Activated CD4-positive, alpha-beta T cell treated with anti-CD3 and anti-CD28 coated beads, Interleukin-2, amount 10 ng/mL, durations not matched to agents 7 days and 5 days (primary cell): Measurements from ENCODE around the gene CDH19. TPM values are rescaled to one million over a fixed set of nuclear protein-coding genes. Genes with fewer than 3 reads are reported as not detected.

ENCODE experiments used
- CTCF ChIA-PET: fragments of 350-600 bp; sonication (Branson Sonifier 250); formaldehyde crosslinking; loops from one replicate; lab custom pipeline; 2021; ENCODE audit warnings: antibody characterized with exemption; lab: Charles Lee
- POLR2A ChIA-PET: fragments of 350-600 bp; sonication (Branson Sonifier 250); formaldehyde crosslinking; loops from one replicate; lab custom pipeline; 2021; ENCODE audit warnings: antibody characterized with exemption; lab: Charles Lee
- DNase-seq: peaks from one replicate; pipeline ENCODE4 v3.0.0-alpha.2; 2020
- H3K27ac Mint-ChIP-seq: one replicate; pipeline ENCODE4 v1.8.0; 2021; ENCODE audit warnings: mild to moderate bottlenecking, moderate library complexity, mixed read lengths
- H3K27me3 Mint-ChIP-seq: one replicate; pipeline ENCODE4 v1.8.0; 2021; ENCODE audit warnings: mixed read lengths
- H3K36me3 Mint-ChIP-seq: one replicate; pipeline ENCODE4 v1.8.0; 2021; ENCODE audit warnings: low read depth, mixed read lengths
- H3K4me1 Mint-ChIP-seq: one replicate; pipeline ENCODE4 v1.8.0; 2021; ENCODE audit warnings: mixed read lengths
- H3K4me3 Mint-ChIP-seq: one replicate; pipeline ENCODE4 v1.8.0; 2021; ENCODE audit warnings: mild to moderate bottlenecking, moderate library complexity, mixed read lengths
- H3K9me3 Mint-ChIP-seq: one replicate; pipeline ENCODE4 v1.8.0; 2021; ENCODE audit warnings: mixed read lengths
- total RNA-seq, 2 experiments: library from RNA; stranded (reverse); gene quantifications; one replicate each; pipeline ENCODE4 v1.2.3, GENCODE V29; 2021

CDH19 gene, protein sequence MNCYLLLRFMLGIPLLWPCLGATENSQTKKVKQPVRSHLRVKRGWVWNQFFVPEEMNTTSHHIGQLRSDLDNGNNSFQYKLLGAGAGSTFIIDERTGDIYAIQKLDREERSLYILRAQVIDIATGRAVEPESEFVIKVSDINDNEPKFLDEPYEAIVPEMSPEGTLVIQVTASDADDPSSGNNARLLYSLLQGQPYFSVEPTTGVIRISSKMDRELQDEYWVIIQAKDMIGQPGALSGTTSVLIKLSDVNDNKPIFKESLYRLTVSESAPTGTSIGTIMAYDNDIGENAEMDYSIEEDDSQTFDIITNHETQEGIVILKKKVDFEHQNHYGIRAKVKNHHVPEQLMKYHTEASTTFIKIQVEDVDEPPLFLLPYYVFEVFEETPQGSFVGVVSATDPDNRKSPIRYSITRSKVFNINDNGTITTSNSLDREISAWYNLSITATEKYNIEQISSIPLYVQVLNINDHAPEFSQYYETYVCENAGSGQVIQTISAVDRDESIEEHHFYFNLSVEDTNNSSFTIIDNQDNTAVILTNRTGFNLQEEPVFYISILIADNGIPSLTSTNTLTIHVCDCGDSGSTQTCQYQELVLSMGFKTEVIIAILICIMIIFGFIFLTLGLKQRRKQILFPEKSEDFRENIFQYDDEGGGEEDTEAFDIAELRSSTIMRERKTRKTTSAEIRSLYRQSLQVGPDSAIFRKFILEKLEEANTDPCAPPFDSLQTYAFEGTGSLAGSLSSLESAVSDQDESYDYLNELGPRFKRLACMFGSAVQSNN
- total RNA-seq = not detected

GRCh38 chr18:66603941-66604627, at the start of gene CDH19:
Gene CDH19 (minus strand): TSS chr18:66604090. CDS start chr18:66572204, 31,886 bp downstream.
- no peaks in the 10 kb centered on the region for H3K36me3 Mint-ChIP-seq
- H3K4me3 Mint-ChIP-seq = no peak within 1 kb of the TSS
- H3K9me3 Mint-ChIP-seq = no peaks in the 10 kb centered on the region
- no peaks in the 10 kb centered on the region for H3K4me1 Mint-ChIP-seq
- POLR2A ChIA-PET = interaction anchor here (0.7 kb wide), 1 partner anchor 558 kb away, joined by 4 read pairs; no protein-coding TSS in a partner anchor
- DNase-seq = no peak
- H3K27me3 Mint-ChIP-seq = no peaks in the 10 kb centered on the region
- CTCF ChIA-PET = no interaction called here
- no peak within 1 kb of the TSS for H3K27ac Mint-ChIP-seq

DNA sequence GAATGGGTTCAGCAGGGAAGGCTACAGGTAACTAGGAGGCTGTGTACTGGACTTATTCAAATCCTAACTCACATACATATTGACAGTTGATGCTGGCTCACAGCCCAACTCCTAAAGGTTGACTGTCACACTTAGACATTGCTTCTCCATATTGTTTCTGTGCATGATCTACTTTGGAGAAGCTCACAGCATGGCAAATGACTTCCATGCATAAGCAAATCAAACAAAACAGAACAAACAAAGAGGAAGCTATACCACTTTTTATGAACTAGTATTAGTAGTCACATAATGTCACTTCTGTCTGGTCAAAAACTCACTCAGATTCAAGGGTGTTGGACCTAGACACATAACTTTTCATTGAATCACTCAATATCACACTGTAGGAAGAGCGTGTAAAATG, 43.8 kb upstream of the CDH19 start:
- no peak overlapping the region for H3K4me3 Mint-ChIP-seq

GRCh38 chr18:66646609-66647008, 42.7 kb upstream of the CDH19 start:
- ChIA-PET CTCF (no interaction called here), POLR2A (no interaction called here)
- DNase-seq = no peak
- no peak overlapping the region for H3K4me3 Mint-ChIP-seq
- peaks cover 4% of the 10 kb centered on the region for H3K9me3 Mint-ChIP-seq
- no peaks in the 10 kb centered on the region for H3K36me3 Mint-ChIP-seq
- H3K27me3 Mint-ChIP-seq = no peaks in the 10 kb centered on the region
- no peak overlapping the region for H3K27ac Mint-ChIP-seq
- no peaks in the 10 kb centered on the region for H3K4me1 Mint-ChIP-seq

More for the DNA sequence above, 43.8 kb upstream of the CDH19 start:
- H3K27me3 Mint-ChIP-seq = no peaks in the 10 kb centered on the region
- CTCF ChIA-PET = no interaction called here
- no peaks in the 10 kb centered on the region for H3K4me1 Mint-ChIP-seq
- no peaks in the 10 kb centered on the region for H3K36me3 Mint-ChIP-seq
- POLR2A ChIA-PET = no interaction called here
- H3K27ac Mint-ChIP-seq = no peak overlapping the region
- peaks cover 4% of the 10 kb centered on the region for H3K9me3 Mint-ChIP-seq
- DNase-seq = no peak

DNA sequence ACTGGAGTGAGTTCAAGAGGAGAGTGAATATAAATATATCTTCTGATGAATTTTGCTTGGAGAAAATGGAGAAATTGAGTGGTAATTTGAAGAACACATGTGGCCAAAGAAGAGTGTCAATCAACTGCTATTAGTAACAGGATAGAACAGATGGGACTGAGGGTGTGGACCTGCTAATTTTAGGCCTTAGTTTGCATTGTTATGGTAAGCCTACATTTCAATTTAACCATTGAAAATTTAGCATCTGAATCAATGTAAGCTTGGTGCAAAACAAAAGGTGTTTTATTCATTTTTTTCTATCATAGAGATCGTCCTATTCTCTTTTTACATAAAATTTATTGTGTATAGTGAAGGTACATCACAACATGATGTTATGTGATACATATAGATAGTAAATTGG, 42.1 kb upstream of the CDH19 start:
- Mint-ChIP-seq H3K36me3 (no peaks in the 10 kb centered on the region), H3K4me3 (no peak overlapping the region), H3K27ac (no peak overlapping the region), H3K4me1 (no peaks in the 10 kb centered on the region), H3K27me3 (no peaks in the 10 kb centered on the region), H3K9me3 (peaks cover 5% of the 10 kb centered on the region)
- ChIA-PET CTCF (no interaction called here), POLR2A (no interaction called here)
- no peak for DNase-seq

- H3K27ac Mint-ChIP-seq = no peak overlapping the region
- no peaks in the 10 kb centered on the region for H3K27me3 Mint-ChIP-seq
- CTCF ChIA-PET = no interaction called here
These were observed 37.2 kb upstream of the CDH19 start for GRCh38 chr18:66641056-66641455.

GRCh38 chr18:66640431-66640830, 36.5 kb upstream of the CDH19 start:
- DNase-seq = no peak
- CTCF ChIA-PET = no interaction called here
- no peak overlapping the region for H3K4me3 Mint-ChIP-seq
- H3K27ac Mint-ChIP-seq = no peak overlapping the region
- POLR2A ChIA-PET = no interaction called here
- H3K9me3 Mint-ChIP-seq = peaks cover 3% of the 10 kb centered on the region
- no peaks in the 10 kb centered on the region for H3K27me3 Mint-ChIP-seq
- H3K36me3 Mint-ChIP-seq = no peaks in the 10 kb centered on the region
- H3K4me1 Mint-ChIP-seq = no peaks in the 10 kb centered on the region

More at GRCh38 chr18:66641056-66641455, 37.2 kb upstream of the CDH19 start:
- Mint-ChIP-seq H3K9me3 (peaks cover 3% of the 10 kb centered on the region), H3K4me3 (no peak overlapping the region), H3K36me3 (no peaks in the 10 kb centered on the region), H3K4me1 (no peaks in the 10 kb centered on the region)
- POLR2A ChIA-PET = no interaction called here
- DNase-seq = no peak

GRCh38 chr18:66638856-66639629, 35.2 kb upstream of the CDH19 start:
- POLR2A ChIA-PET = no interaction called here
- CTCF ChIA-PET = no interaction called here
- no peaks in the 10 kb centered on the region for H3K36me3 Mint-ChIP-seq
- no peak overlapping the region for H3K27ac Mint-ChIP-seq
- H3K4me1 Mint-ChIP-seq = no peaks in the 10 kb centered on the region
- no peaks in the 10 kb centered on the region for H3K27me3 Mint-ChIP-seq
- H3K4me3 Mint-ChIP-seq = no peak overlapping the region
- no peak for DNase-seq
- peaks cover 3% of the 10 kb centered on the region for H3K9me3 Mint-ChIP-seq

GRCh38 chr18:66635342-66635741, 31.5 kb upstream of the CDH19 start:
- CTCF ChIA-PET = no interaction called here
- Mint-ChIP-seq H3K36me3 (no peaks in the 10 kb centered on the region), H3K27ac (no peak overlapping the region), H3K9me3 (no peaks in the 10 kb centered on the region), H3K4me3 (no peak overlapping the region), H3K4me1 (no peaks in the 10 kb centered on the region), H3K27me3 (no peaks in the 10 kb centered on the region)
- no peak for DNase-seq
- POLR2A ChIA-PET = no interaction called here

- no peak overlapping the region for H3K4me3 Mint-ChIP-seq
- H3K4me1 Mint-ChIP-seq = no peaks in the 10 kb centered on the region
- CTCF ChIA-PET = no interaction called here
- H3K36me3 Mint-ChIP-seq = no peaks in the 10 kb centered on the region
- POLR2A ChIA-PET = no interaction called here
- H3K27me3 Mint-ChIP-seq = no peaks in the 10 kb centered on the region
- peaks cover 5% of the 10 kb centered on the region for H3K9me3 Mint-ChIP-seq
- no peak overlapping the region for H3K27ac Mint-ChIP-seq
- no peak for DNase-seq
These were observed 28.9 kb upstream of the CDH19 start for GRCh38 chr18:66632756-66633155.

DNA sequence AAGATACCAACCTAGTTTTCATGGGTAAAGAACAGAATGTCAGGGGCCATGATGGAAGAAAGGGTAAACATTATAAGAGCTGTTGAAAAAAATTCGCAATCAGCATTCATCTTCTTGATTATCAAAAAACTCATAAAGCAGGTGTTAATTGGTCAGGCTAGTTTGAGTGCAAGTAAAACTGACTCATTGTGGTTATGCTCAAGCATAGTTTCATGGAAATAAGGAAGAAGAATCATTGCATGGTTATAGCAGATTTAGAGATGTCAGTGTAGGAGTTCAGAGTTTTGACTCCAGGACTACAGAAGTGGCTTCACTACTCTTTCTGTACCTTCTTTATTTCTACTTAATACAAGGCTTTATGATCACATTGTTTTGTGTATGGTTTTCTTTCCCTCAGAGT, 26.9 kb upstream of the CDH19 start:
- DNase-seq = no peak
- Mint-ChIP-seq H3K4me1 (no peaks in the 10 kb centered on the region), H3K36me3 (no peaks in the 10 kb centered on the region), H3K27ac (no peak overlapping the region), H3K4me3 (no peak overlapping the region), H3K9me3 (peaks cover 5% of the 10 kb centered on the region), H3K27me3 (no peaks in the 10 kb centered on the region)
- CTCF ChIA-PET = no interaction called here
- POLR2A ChIA-PET = no interaction called here

- Mint-ChIP-seq H3K4me1 (no peaks in the 10 kb centered on the region), H3K4me3 (no peak overlapping the region), H3K9me3 (peaks cover 6% of the 10 kb centered on the region), H3K27me3 (no peaks in the 10 kb centered on the region), H3K36me3 (no peaks in the 10 kb centered on the region), H3K27ac (no peak overlapping the region)
- ChIA-PET CTCF (no interaction called here), POLR2A (no interaction called here)
- no peak for DNase-seq
These were observed 19.9 kb upstream of the CDH19 start for GRCh38 chr18:66623821-66624220.

DNA sequence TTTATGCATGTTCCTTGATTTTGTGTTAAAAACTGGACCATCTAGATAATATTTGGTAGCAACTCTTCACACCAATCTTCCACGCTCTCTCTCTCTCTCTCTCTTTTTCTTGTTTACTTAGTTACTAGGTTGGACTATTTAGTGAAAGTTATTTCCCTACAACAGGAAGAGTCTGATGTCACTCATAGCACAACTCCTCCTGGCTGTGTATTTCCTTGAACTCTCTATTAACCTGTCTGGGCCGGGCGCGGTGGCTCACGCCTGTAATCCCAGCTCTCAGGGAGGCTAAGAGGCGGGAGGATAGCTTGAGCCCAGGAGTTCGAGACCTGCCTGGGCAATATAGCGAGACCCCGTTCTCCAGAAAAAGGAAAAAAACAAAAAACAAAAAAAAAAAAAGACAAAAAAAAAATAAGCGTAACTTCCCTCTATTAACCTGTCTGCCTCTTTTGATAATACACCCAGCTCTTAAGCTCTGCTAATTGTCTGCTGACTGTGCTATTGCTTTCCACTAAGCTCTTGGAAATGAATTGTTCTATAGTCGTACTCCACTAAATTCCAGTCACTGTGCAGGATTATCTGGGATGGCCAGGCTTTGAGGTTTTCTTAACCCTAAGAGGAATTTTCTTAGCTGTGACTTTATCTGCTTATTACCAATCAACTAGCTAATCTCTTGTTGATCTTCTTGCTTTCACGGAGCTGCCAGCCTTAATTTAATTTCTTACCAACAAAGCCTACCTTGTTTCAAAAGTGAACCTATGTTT, 18.1 kb upstream of the CDH19 start:
- no peak overlapping the region for H3K27ac Mint-ChIP-seq
- H3K27me3 Mint-ChIP-seq = no peaks in the 10 kb centered on the region
- POLR2A ChIA-PET = no interaction called here
- CTCF ChIA-PET = no interaction called here
- DNase-seq = no peak
- H3K4me1 Mint-ChIP-seq = no peaks in the 10 kb centered on the region
- H3K36me3 Mint-ChIP-seq = no peaks in the 10 kb centered on the region
- H3K9me3 Mint-ChIP-seq = peaks cover 3% of the 10 kb centered on the region
- no peak overlapping the region for H3K4me3 Mint-ChIP-seq
